ENCODE results near the gene ZCCHC2. TPM values are rescaled to one million over a fixed set of nuclear protein-coding genes. Genes with fewer than 3 reads are reported as not detected.

The ZCCHC2 gene
- total RNA-seq, 1 donor, result 9.9 TPM

GRCh38 chr18:62607708-62608428 lies 85.0 kb downstream of the ZCCHC2 start:
- no peak for TF ChIP-seq CTCF (IDR thresholded peaks at IDR 0.05; ENCODE audit: insufficient read depth, low read length)
- DNase-seq (ENCODE audit: low read depth), result no peak
- no peak overlapping the region for H3K4me3 ChIP-seq (ENCODE audit: low read depth, low read length)

DNA sequence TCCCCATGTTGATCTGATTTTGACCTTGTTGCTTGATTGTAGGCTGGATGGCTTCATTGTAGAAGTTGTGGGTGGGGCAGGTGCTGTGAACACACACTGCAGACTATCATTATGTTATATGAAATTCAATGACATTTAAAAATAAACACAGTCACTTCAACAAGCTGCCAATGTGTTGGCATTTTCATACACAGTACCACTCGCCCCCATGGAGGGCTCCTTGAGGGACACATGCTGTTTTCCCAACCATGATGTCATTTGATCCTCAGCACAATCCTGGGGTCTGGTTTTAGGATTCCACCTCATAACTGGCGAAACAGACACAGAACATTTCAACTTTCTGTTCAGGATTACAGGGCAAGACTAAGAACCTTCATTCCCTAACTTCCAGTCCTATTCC lies 86.9 kb downstream of the ZCCHC2 start:
- no peak for TF ChIP-seq CTCF (IDR thresholded peaks at IDR 0.05; ENCODE audit: insufficient read depth, low read length)
- H3K4me3 ChIP-seq (ENCODE audit: low read depth, low read length), result no peak overlapping the region
- DNase-seq (ENCODE audit: low read depth), result no peak

DNA sequence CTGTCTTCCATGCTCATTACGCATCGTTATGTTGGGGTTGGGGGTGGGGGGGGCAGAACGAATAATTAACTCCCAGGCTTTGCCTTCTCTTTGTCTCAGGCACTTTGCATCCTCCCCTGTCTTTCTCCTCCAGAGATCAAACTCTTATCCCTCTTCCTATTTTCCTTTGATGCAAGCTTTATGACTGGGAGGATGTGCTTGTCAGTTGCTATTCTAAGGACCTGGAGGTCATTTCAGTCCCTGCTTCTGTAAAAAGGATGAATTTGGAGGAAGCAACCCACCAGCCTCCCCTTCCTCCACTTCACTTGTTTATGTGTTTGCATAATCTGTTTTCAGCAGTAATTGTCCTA lies 87.5 kb downstream of the ZCCHC2 start:
- TF ChIP-seq CTCF (IDR thresholded peaks at IDR 0.05; ENCODE audit: insufficient read depth, low read length), result no peak
- no peak for DNase-seq (ENCODE audit: low read depth)
- H3K4me3 ChIP-seq (ENCODE audit: low read depth, low read length), result no peak overlapping the region

DNA sequence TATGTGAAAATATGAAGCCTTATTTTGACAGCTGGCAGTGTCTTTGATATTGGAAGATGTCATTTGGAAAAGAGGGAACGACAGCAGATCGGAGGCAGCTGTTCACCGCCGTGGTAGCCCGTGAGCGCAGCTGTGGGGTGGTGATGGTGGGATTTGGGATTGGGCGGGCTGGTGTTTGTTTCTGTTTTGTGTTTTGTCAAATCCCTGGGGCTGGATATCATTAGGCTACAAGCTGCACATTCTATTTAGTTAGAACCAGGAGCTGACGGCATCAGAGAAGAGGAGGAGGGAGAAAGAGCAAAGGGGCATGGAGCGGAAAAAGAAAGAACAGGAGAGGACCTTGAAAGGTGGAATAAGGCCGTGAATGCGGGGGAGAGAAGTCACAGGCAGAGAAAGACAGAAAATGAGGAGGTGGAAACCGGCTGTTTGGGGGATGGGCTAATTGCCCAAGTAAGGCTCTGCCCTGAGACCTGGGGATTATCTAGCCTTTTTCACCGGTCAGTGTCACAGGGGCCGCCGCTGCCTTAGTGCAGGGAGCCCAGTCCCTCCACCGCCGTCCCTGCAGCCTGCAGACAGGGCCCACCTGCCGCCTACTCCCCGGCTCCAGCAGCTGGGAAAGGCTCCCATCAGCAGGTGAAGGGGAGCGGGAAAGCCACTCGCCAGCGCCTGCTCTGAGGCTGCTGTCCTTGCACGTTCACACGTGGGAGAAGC lies 88.0 kb downstream of the ZCCHC2 start:
- no peak overlapping the region for H3K4me3 ChIP-seq (ENCODE audit: low read depth, low read length)
- TF ChIP-seq CTCF (IDR thresholded peaks at IDR 0.05; ENCODE audit: insufficient read depth, low read length), result no peak
- no peak for DNase-seq (ENCODE audit: low read depth)

- H3K4me3 ChIP-seq (ENCODE audit: low read depth, low read length), result no peak overlapping the region
- TF ChIP-seq CTCF (IDR thresholded peaks at IDR 0.05; ENCODE audit: insufficient read depth, low read length), result no peak
- DNase-seq (ENCODE audit: low read depth), result no peak
Measured at GRCh38 chr18:62611453-62612288, 88.8 kb downstream of the ZCCHC2 start.

DNA sequence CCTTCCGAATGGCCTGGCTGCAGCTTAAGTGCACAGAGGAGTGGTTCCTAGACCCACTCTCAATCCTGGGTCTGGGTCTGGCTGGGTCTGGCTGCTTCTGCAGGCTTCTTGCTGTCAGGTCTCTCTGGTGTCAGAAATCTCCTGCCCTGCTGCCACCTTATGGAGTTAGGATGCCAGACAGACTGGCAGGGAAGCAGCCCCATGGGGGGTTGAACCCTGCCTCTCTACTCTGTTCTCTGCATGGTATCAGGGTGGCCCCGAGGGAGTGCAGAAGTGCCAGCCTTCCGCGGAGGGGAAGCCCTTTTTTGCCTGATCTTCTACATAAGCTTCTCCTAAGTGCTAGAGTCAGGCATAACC lies 89.4 kb downstream of the ZCCHC2 start:
- no peak for TF ChIP-seq CTCF (IDR thresholded peaks at IDR 0.05; ENCODE audit: insufficient read depth, low read length)
- DNase-seq (ENCODE audit: low read depth), result no peak
- no peak overlapping the region for H3K4me3 ChIP-seq (ENCODE audit: low read depth, low read length)

Measured in fibroblast of the aortic adventitia (primary cell).